Measurements from ENCODE around the gene FCHSD2.

- TF ChIP-seq CTCF (IDR thresholded peaks at IDR 0.05; ENCODE audit: extremely low read depth in 1 of 2, insufficient read depth in 1 of 2, low read depth in 1 of 2, low read length in 2 of 2), result no peak
- no peak for TF ChIP-seq POLR2A (IDR thresholded peaks at IDR 0.05; ENCODE audit: low read depth, low read length)
- no peak for TF ChIP-seq POLR2AphosphoS5 (IDR thresholded peaks at IDR 0.05; ENCODE audit: insufficient read depth, low read depth, low read length)
- no peak for TF ChIP-seq MAX (IDR thresholded peaks at IDR 0.05; ENCODE audit: insufficient read depth, insufficient read length)
- TF ChIP-seq JUN (IDR thresholded peaks at IDR 0.05; ENCODE audit: borderline replicate concordance, insufficient read depth, insufficient read length, low read depth), result no peak
- TF ChIP-seq EZH2 (IDR thresholded peaks at IDR 0.05; ENCODE audit: borderline replicate concordance, low read depth, low read length, severe bottlenecking), result no peak
Measured at GRCh38 chr11:72836111-72836510, 306.0 kb downstream of the FCHSD2 start.

Measured in endothelial cell of umbilical vein (primary cell).